ENCODE measurements around the gene ANP32E.
"Not testable (repeated sequence)": the region's sequence is repeated elsewhere in the genome, so short reads cannot be mapped to it uniquely, and the experiment has no call there.

The ANP32E gene

GRCh38 chr1:150233359-150234308, 2.3 kb downstream of the ANP32E start:
- peak overlapping the region; percentile 93 for H3K27ac ChIP-seq
- TF ChIP-seq CTCF (IDR thresholded peaks at IDR 0.05) (no peak), ZFX (IDR thresholded peaks at IDR 0.05; ENCODE audit: borderline replicate concordance) (no peak)

GRCh38 chr1:150232921-150233320, 3.0 kb downstream of the ANP32E start:
- 0 out of 2 replicates have a peak overlapping the region, but pooled peaks have one; percentile 93 for H3K27ac ChIP-seq

DNA sequence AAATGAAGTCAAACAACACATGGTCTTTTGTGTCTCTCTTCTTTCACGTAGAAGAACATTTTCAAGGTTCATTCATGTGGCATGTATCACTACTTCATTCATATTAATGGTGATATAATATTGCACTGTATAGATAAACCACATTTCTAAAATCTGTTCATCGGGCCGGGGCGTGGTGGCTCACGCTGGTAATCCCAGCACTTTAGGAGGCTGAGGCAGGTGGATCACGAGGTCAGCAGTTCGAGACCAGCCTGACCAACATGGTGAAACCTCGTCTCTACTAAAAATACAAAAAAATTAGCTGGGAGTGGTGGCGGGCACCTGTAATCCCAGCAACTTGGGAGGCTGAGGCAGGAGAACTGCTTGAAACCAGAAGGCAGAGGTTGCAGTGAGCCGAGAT, 7.7 kb downstream of the ANP32E start:
- not testable (repeated sequence) for H3K27ac ChIP-seq

DNA sequence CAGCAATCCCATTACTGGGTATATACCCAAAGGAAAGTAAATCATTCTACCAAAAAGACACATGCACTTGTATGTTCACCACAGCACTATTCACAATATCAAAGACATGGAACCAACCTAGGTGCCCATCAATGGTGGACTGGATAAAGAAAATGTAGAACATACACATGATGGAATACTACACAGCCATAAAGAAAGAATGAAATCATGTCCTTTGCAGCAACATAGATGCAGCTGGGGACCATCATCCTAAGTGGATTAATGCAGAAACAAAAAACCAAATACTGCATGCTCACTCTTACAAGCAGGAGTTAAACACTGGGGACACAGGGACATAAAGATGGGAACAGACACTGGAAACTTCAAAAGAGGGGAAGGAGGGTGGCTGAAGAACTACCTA, 8.7 kb downstream of the ANP32E start:
- no peak for TF ChIP-seq CTCF (IDR thresholded peaks at IDR 0.05)
- no peak for TF ChIP-seq ZFX (IDR thresholded peaks at IDR 0.05; ENCODE audit: borderline replicate concordance)
- H3K27ac ChIP-seq = no peak overlapping the region

- no peak overlapping the region for H3K27ac ChIP-seq
- TF ChIP-seq ZFX (IDR thresholded peaks at IDR 0.05; ENCODE audit: borderline replicate concordance) (no peak), CTCF (IDR thresholded peaks at IDR 0.05) (no peak)
These were observed 9.4 kb downstream of the ANP32E start for GRCh38 chr1:150226486-150226885.

DNA sequence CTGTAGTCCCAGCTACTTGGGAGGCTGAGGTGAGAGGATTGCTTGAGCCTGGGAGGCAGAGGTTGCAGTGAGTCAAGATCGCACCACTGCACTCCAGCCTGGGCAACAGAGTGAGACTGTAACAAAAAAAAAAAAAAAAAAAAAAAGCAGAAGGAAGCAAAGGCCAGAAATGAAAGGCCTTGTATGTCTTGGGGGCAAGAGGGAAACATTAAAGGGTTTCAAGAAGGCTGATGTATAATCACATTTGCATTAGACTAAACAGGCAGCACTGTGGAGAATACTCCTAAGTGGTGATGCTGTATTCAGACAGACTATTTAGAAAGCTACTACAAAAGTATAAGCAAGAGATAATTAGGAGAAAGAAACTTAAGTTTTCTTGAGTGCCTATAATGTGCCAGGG, 10.4 kb downstream of the ANP32E start:
- TF ChIP-seq CTCF (IDR thresholded peaks at IDR 0.05) (no peak), ZFX (IDR thresholded peaks at IDR 0.05; ENCODE audit: borderline replicate concordance) (no peak)
- H3K27ac ChIP-seq = no peak overlapping the region

DNA sequence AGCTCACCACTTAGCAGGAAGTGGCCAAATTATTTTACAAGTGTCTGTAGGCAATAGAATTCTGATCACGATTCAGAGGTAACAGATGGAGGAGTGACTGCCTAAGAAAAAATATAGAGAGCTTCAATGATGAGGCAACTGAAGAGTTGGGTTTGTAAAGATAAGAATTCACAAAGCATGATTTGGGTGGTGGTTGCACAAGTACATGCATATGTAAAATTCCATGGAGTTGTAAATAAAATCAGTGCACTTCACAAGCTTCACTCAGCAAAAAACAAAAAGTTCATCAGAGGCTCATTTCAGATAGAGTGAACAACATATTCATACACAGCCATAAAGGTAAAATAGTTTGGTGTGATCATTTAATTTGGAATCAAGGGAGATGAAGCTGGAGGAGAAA, 10.9 kb downstream of the ANP32E start:
- no peak overlapping the region for H3K27ac ChIP-seq
- TF ChIP-seq CTCF (IDR thresholded peaks at IDR 0.05) = no peak
- no peak for TF ChIP-seq ZFX (IDR thresholded peaks at IDR 0.05; ENCODE audit: borderline replicate concordance)

DNA sequence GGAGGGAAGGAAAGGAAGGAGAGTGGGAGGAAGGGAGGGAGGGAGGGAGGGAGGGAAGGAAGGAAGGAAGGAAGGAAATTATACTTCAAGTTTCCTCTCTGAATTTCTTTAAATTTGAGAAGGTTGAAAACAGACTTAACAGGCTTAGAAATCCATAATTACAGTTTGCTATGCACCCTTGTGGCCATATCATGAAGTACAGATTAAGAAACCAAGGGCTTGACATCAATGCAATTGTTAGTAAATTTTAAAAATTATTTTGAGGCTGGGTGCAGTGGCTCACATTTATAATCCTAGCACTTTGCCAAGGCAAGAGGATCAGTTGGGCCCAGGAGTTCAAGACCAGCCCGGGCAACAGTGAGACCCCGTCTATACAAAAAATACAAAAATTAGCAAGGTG, 14.4 kb downstream of the ANP32E start:
- TF ChIP-seq CTCF (IDR thresholded peaks at IDR 0.05) (peak; percentile 56), ZFX (IDR thresholded peaks at IDR 0.05; ENCODE audit: borderline replicate concordance) (no peak)
- no peak overlapping the region for H3K27ac ChIP-seq

- not testable (repeated sequence) for H3K27ac ChIP-seq
These were observed 20.1 kb downstream of the ANP32E start for GRCh38 chr1:150215855-150216254.

All from 22Rv1 (cell line).